H1 (cell line): ENCODE data around the gene SEC24C. TPM values are rescaled to one million over a fixed set of nuclear protein-coding genes. Genes with fewer than 3 reads are reported as not detected.
A peak's percentile ranks its signal among the peaks of the same experiment; 100 is the strongest.

Experiments used
- CTCF ChIA-PET: fragments of 300-600 bp; sonication (Branson Sonifier 250); formaldehyde crosslinking; loops from one replicate; lab custom pipeline; 2021; ENCODE audit not compliant: partially characterized antibody; lab: Charles Lee
- POLR2A ChIA-PET: fragments of 300-600 bp; sonication (Branson Sonifier 250); formaldehyde crosslinking; loops from one replicate; lab custom pipeline; 2021; ENCODE audit warnings: inconsistent platforms; ENCODE audit not compliant: partially characterized antibody; lab: Charles Lee
- DNase-seq, 2 experiments: peaks; one replicate each; pipeline versions ENCODE4 v3.0.0 to v3.0.0-alpha.2; 2010 to 2022; ENCODE audit warnings: low spot score in 2 of 2, low read depth in 1 of 2, mixed read lengths in 1 of 2
- FAIRE-seq: peaks from 2 replicates; lab custom pipeline; 2011; peaks lifted over from hg19 to GRCh38; lab: Jason Lieb, UNC
- H2AFZ ChIP-seq: 2 replicates; pipeline ENCODE4 v1.8.1; 2012; ENCODE audit warnings: low read length, inconsistent platforms
- H2AK5ac ChIP-seq: 2 replicates; pipeline ENCODE4 v1.6.1; 2013; ENCODE audit warnings: low read depth, low read length
- H2BK120ac ChIP-seq: replicated peaks from 2 replicates; pipeline ENCODE3; 2013; ENCODE audit warnings: low read depth, low read length, inconsistent platforms
- H2BK12ac ChIP-seq: 2 replicates; pipeline ENCODE4 v1.6.1; 2013; ENCODE audit warnings: low read depth, low read length
- H2BK15ac ChIP-seq: 2 replicates; pipeline ENCODE4 v1.6.1; 2013; ENCODE audit warnings: low read length
- H2BK20ac ChIP-seq: 2 replicates; pipeline ENCODE4 v1.6.1; 2013; ENCODE audit warnings: low read length
- H2BK5ac ChIP-seq: 2 replicates; pipeline ENCODE4 v1.6.1; 2013; ENCODE audit warnings: low read depth, low read length
- H3K14ac ChIP-seq: 2 replicates; pipeline ENCODE4 v1.6.1; 2013; ENCODE audit warnings: inconsistent platforms; ENCODE audit not compliant: insufficient read length
- H3K18ac ChIP-seq: 2 replicates; pipeline ENCODE4 v1.6.1; 2013; ENCODE audit warnings: low read length; ENCODE audit errors: extremely low read depth
- H3K23ac ChIP-seq: 2 replicates; pipeline ENCODE4 v1.6.1; 2013; ENCODE audit warnings: inconsistent platforms; ENCODE audit not compliant: insufficient read length
- H3K23me2 ChIP-seq: 2 replicates; pipeline ENCODE4 v1.6.1; 2013; ENCODE audit warnings: low read depth, low read length
- H3K27ac ChIP-seq: 2 replicates; pipeline ENCODE4 v1.6.1; 2011; ENCODE audit warnings: low read depth, low read length, inconsistent platforms
- H3K27me3 ChIP-seq, 4 experiments: replicated peaks in 1 of 4; 1 replicate in 1 of 4; 2 replicates in 3 of 4; pipeline versions ENCODE4 v1.6.1 to v1.8.1; 2011 to 2013; ENCODE audit warnings: low read length in 3 of 4, mild to moderate bottlenecking in 3 of 4, inconsistent platforms in 2 of 4, mixed read lengths in 2 of 4, moderate library complexity in 1 of 4; ENCODE audit not compliant: control insufficient read depth in 3 of 4, insufficient read depth in 3 of 4; ENCODE audit errors: extremely low read depth in 1 of 4
- H3K36me3 ChIP-seq, 4 experiments: 2 replicates each; pipeline versions ENCODE4 v1.6.1 to v1.8.1; 2011 to 2013; ENCODE audit warnings: mild to moderate bottlenecking in 4 of 4, low read length in 3 of 4, moderate library complexity in 2 of 4, control low read depth in 1 of 4, inconsistent platforms in 1 of 4; ENCODE audit not compliant: insufficient read depth in 4 of 4, control insufficient read depth in 2 of 4
- H3K4ac ChIP-seq: replicated peaks from 2 replicates; pipeline ENCODE3; 2013; ENCODE audit warnings: low read length, low read depth, mixed read lengths, inconsistent platforms; ENCODE audit not compliant: insufficient read length
- H3K4me1 ChIP-seq, 4 experiments: replicated peaks in 1 of 4; 1 replicate in 1 of 4; 2 replicates in 3 of 4; pipeline versions ENCODE4 v1.6.1 to v1.8.1; 2011 to 2013; ENCODE audit warnings: low read length in 3 of 4, inconsistent platforms in 2 of 4, mixed read lengths in 1 of 4; ENCODE audit not compliant: insufficient read depth in 4 of 4, control insufficient read depth in 3 of 4
- H3K4me2 ChIP-seq, 2 experiments: 2 replicates each; pipeline versions ENCODE4 v1.6.1 to v1.8.1; 2011 to 2013; ENCODE audit warnings: low read depth in 2 of 2, low read length in 2 of 2, control low read depth in 1 of 2, inconsistent platforms in 1 of 2, mild to moderate bottlenecking in 1 of 2; ENCODE audit not compliant: insufficient read depth in 1 of 2
- H3K4me3 ChIP-seq, 4 experiments: fragments of 200-600, 300-600 bp in 1 of 4; sonication (generic), shearing (Covaris generic), sonication (Bioruptor Twin) in 1 of 4; 2 replicates each; pipeline versions ENCODE4 v1.5.1 to v1.8.1; 2011 to 2016; ENCODE audit warnings: low read length in 4 of 4, low read depth in 3 of 4, control low read depth in 2 of 4, inconsistent platforms in 2 of 4, mild to moderate bottlenecking in 2 of 4, mixed read lengths in 1 of 4, moderate library complexity in 1 of 4; ENCODE audit not compliant: insufficient read depth in 2 of 4; ENCODE audit errors: extremely low read depth in 1 of 4
- H3K56ac ChIP-seq: replicated peaks from 2 replicates; pipeline ENCODE3; 2013; ENCODE audit warnings: low read depth, mild to moderate bottlenecking, mixed read lengths, low read length, inconsistent platforms; ENCODE audit not compliant: insufficient read length
- H3K79me1 ChIP-seq: 2 replicates; pipeline ENCODE4 v1.6.1; 2013; ENCODE audit warnings: low read depth, low read length, control low read depth
- H3K79me2 ChIP-seq, 2 experiments: 2 replicates each; pipeline versions ENCODE4 v1.6.1 to v1.8.1; 2012 to 2013; ENCODE audit warnings: low read length in 2 of 2, mild to moderate bottlenecking in 2 of 2, inconsistent platforms in 1 of 2; ENCODE audit not compliant: insufficient read depth in 2 of 2, control insufficient read depth in 1 of 2
- H3K9ac ChIP-seq, 4 experiments: replicated peaks in 1 of 4; 1 replicate in 1 of 4; 2 replicates in 3 of 4; pipeline versions ENCODE4 v1.6.1 to v1.8.1; 2011 to 2013; ENCODE audit warnings: low read depth in 3 of 4, low read length in 3 of 4, control low read depth in 2 of 4, mild to moderate bottlenecking in 2 of 4, moderate library complexity in 2 of 4, inconsistent platforms in 1 of 4; ENCODE audit errors: extremely low read depth in 1 of 4
- H3K9me3 ChIP-seq, 2 experiments: 2 replicates each; pipeline versions ENCODE4 v1.6.1 to v1.8.1; 2012 to 2013; ENCODE audit warnings: mild to moderate bottlenecking in 2 of 2, moderate library complexity in 2 of 2, control low read depth in 1 of 2, inconsistent platforms in 1 of 2, low read depth in 1 of 2, low read length in 1 of 2, mixed read lengths in 1 of 2; ENCODE audit not compliant: insufficient read depth in 2 of 2
- H4K20me1 ChIP-seq, 2 experiments: replicated peaks in 1 of 2; 2 replicates each; pipeline versions ENCODE3 to v1.8.1; 2011 to 2013; ENCODE audit warnings: inconsistent platforms in 2 of 2, low read length in 2 of 2, mild to moderate bottlenecking in 1 of 2; ENCODE audit not compliant: insufficient read depth in 2 of 2, control insufficient read depth in 1 of 2
- H4K5ac ChIP-seq: 2 replicates; pipeline ENCODE4 v1.6.1; 2013; ENCODE audit warnings: low read length, low read depth, mixed read lengths, inconsistent platforms; ENCODE audit not compliant: insufficient read length
- H4K8ac ChIP-seq: 2 replicates; pipeline ENCODE4 v1.8.0; 2013; ENCODE audit warnings: mild to moderate bottlenecking, moderate library complexity, low read length, inconsistent platforms; ENCODE audit not compliant: insufficient read depth; ENCODE audit errors: extremely low read depth
- H4K91ac ChIP-seq: replicated peaks from 2 replicates; pipeline ENCODE3; 2013; ENCODE audit warnings: low read length, mixed read lengths, inconsistent platforms; ENCODE audit not compliant: insufficient read length
- BACH1 ChIP-seq: IDR thresholded peaks from 2 replicates; pipeline ENCODE4 v1.6.1; 2012; ENCODE audit warnings: low read length, improper control_type of control experiment
- JUND ChIP-seq: IDR thresholded peaks from 2 replicates; pipeline ENCODE4 v1.6.1; 2011; ENCODE audit warnings: mild to moderate bottlenecking, improper control_type of control experiment, low read length
- KDM4A ChIP-seq: IDR thresholded peaks from one replicate; pipeline ENCODE4 v1.7.1; 2012; ENCODE audit warnings: low read depth, mild to moderate bottlenecking, moderate library complexity, low read length, inconsistent platforms; ENCODE audit not compliant: severe bottlenecking
- KDM5A ChIP-seq: fragments of 200-600 bp; IDR thresholded peaks from 2 replicates; pipeline ENCODE4 v1.7.1; 2012; ENCODE audit warnings: mild to moderate bottlenecking, low read length, inconsistent platforms, mixed read lengths
- MAFK ChIP-seq: IDR thresholded peaks from 2 replicates; pipeline ENCODE4 v1.6.1; 2012; ENCODE audit warnings: low read depth, mild to moderate bottlenecking, improper control_type of control experiment, low read length
- RAD21 ChIP-seq, 2 experiments: IDR thresholded peaks in 1 of 2; conservative IDR thresholded peaks in 1 of 2; 2 replicates each; pipeline ENCODE4 v1.6.1; 2011; ENCODE audit warnings: low read depth in 2 of 2, low read length in 2 of 2, improper control_type of control experiment in 1 of 2, inconsistent platforms in 1 of 2, mild to moderate bottlenecking in 1 of 2, moderate library complexity in 1 of 2
- RBBP5 ChIP-seq: IDR thresholded peaks from 2 replicates; pipeline ENCODE4 v1.7.1; 2012; ENCODE audit warnings: low read depth, mild to moderate bottlenecking, inconsistent platforms, low read length, moderate library complexity, borderline replicate concordance
- SUZ12 ChIP-seq: fragments of 200-600 bp; sonication (generic); IDR thresholded peaks from 2 replicates; pipeline ENCODE4 v1.6.1; 2012; ENCODE audit warnings: mild to moderate bottlenecking, inconsistent platforms, low read length, moderate library complexity, mixed read lengths
- TAF1 ChIP-seq: IDR thresholded peaks from 2 replicates; pipeline ENCODE4 v1.6.1; 2011; ENCODE audit warnings: mild to moderate bottlenecking, low read depth, low read length
- TAF7 ChIP-seq: optimal IDR thresholded peaks from 2 replicates; pipeline ENCODE3; 2011; ENCODE audit warnings: low read depth, mild to moderate bottlenecking, inconsistent platforms, low read length, moderate library complexity, borderline replicate concordance
- YY1 ChIP-seq: IDR thresholded peaks from 2 replicates; pipeline ENCODE4 v1.6.1; 2011; ENCODE audit warnings: low read depth, mild to moderate bottlenecking, low read length
- WGBS, 2 experiments: shearing (Covaris generic) in 1 of 2; methylation state at CpG; one replicate each; pipeline versions ENCODE4 v1.1.6 to v1.1.7; 2013 to 2015; ENCODE audit warnings: low lambda C conversion rate in 2 of 2, mixed read lengths in 2 of 2, inconsistent platforms in 1 of 2, low coverage in 1 of 2, missing lambda C conversion rate in 1 of 2; ENCODE audit not compliant: insufficient replicate concordance in 2 of 2, insufficient coverage in 1 of 2, insufficient read length in 1 of 2; ENCODE audit errors: extremely low coverage in 1 of 2, missing lambda C conversion rate in 1 of 2; 5-methylcytosine and 5-hydroxymethylcytosine counted together
- polyA plus RNA-seq, 7 experiments: library from polyadenylated mRNA; depleted of rRNA in 3 of 7; stranded (reverse) in 5 of 7; unstranded in 2 of 7; fragments of >200 nt in 5 of 7; fragments of 200-250 nt in 2 of 7; gene quantifications; 1 replicate in 5 of 7; 2 replicates in 1 of 7; 4 replicates in 1 of 7; pipeline versions ENCODE4 v1.2.1 to v1.2.3, GENCODE V29; 2011 to 2013; ENCODE audit warnings: missing spikeins in 2 of 7, mixed read lengths in 2 of 7
- total RNA-seq: library from RNA; stranded (reverse); fragmentation: NEBNext Ultra II Directional; extraction: Animal tissue kit (Norgen Biotek cat#: 25700); gene quantifications from 2 replicates; pipeline ENCODE4 v1.2.1, GENCODE V29; 2021
- TF ChIP-seq, protein P1 (sequence below): IDR thresholded peaks from 2 replicates; pipeline ENCODE4 v1.6.1; 2011; ENCODE audit warnings: low read depth, mild to moderate bottlenecking, low read length; ENCODE audit not compliant: insufficient read depth

Gene SEC24C
- total and polyA plus RNA-seq, 2 of the 8 experiments (the other 6 are each of a cell fraction or from before 2014, with no cell fraction given) = 63.2 to 67.4 TPM

DNA sequence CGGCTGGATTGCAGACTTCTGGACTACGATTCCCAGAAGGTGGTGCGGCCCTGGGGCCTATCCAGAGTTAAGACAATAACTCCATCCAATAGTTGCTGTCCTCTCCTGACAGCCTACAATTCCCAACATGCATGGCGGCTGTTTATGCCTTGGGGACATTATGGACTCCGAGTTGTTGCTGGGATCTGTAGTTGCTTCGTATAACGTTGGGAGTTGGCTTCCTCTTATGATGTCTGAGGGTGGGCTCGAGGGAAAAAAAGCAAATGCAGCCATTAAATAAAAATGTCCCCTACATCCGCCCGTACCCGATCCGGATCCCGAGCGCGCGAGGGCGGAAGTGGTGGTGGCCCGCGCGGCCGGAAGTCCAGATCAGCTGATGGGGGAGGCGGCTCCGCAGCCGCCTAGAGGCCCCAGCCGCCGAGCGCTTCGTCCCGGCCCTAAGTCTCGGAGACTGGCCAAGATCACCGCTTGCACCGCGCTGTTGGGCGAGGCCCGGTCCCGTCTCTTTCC lies 41.1 kb downstream of the SEC24C start, which contains the start of gene ZSWIM8:
TSS of gene ZSWIM8 (plus strand) at position 396 of the 510 bp plus-strand sequence. CDS start 273 bp downstream, outside the sequence.
- Histone ChIP-seq H2BK5ac (no peak within 1 kb of the TSS), H2AK5ac (no peak within 1 kb of the TSS), H4K91ac (no peak within 1 kb of the TSS), H3K9ac (peak within 1 kb of the TSS in 3 of 4 experiments; percentile 22 to 77 (median 29); a peak in 5 of 7 replicates), H3K9me3 (no peaks in the 10 kb centered on the region), H3K4me3 (peak within 1 kb of the TSS; percentile 71 to 96 (median 90)), H4K20me1 (peaks cover 3 to 14% of the 10 kb centered on the region in 2 experiments), H2BK120ac (no peak within 1 kb of the TSS), H3K79me1 (peaks cover 2% of the 10 kb centered on the region; the same call in 1 of the 2 replicates), H2BK15ac (no peak within 1 kb of the TSS), H3K4ac (no peak within 1 kb of the TSS), H2BK12ac (no peak within 1 kb of the TSS), H4K8ac (peak within 1 kb of the TSS; percentile 31; the same call in 1 of the 2 replicates), H2AFZ (peak within 1 kb of the TSS; percentile 85; the same call in 1 of the 2 replicates), H3K23ac (no peak within 1 kb of the TSS), H3K4me1 (peaks cover 2 to 4% (median 3%) of the 10 kb centered on the region in 4 experiments; a peak in 5 of 7 replicates), H3K14ac (no peak within 1 kb of the TSS), H3K4me2 (peak within 1 kb of the TSS; percentile 84 to 91), H3K27me3 (no peaks in the 10 kb centered on the region), H3K18ac (0 out of 2 replicates have a peak within 1 kb of the TSS, but pooled peaks have one; percentile 26), H3K23me2 (peaks cover 9% of the 10 kb centered on the region), H3K27ac (no peak within 1 kb of the TSS), H3K79me2 (peaks cover 6 to 40% of the 10 kb centered on the region in 2 experiments; a peak in 3 of 4 replicates), H3K56ac (no peak within 1 kb of the TSS), H3K36me3 (peaks cover 0 to 6% (median 4%) of the 10 kb centered on the region in 4 experiments; a peak in 5 of 8 replicates), H2BK20ac (no peak within 1 kb of the TSS), H4K5ac (peak within 1 kb of the TSS; percentile 41)
- WGBS, 2 experiments = 1% methylated on average over 24 of the region's 36 CpGs; no CpG with 5 or more reads in 1 of the 2 experiments
- ChIA-PET POLR2A (interaction anchor here (0.9 to 6.3 kb wide), 6 partner anchors 8 to 42 kb away, joined by 3 to 79 read pairs (median 7); partner anchors contain the start of gene SEC24C), CTCF (interaction anchor here (1.6 to 2.2 kb wide), 4 partner anchors 13 to 24 kb away, joined by 4 to 13 read pairs (median 6); a partner anchor contains a TSS)
- DNase-seq = peak; percentile 51 to 82
- FAIRE-seq = peak; percentile 100
- TF ChIP-seq RBBP5 = peak; percentile 90
- no peak for TF ChIP-seq TAF7
- peak; percentile 93 for TF ChIP-seq BACH1
- TF ChIP-seq, protein P1, sequence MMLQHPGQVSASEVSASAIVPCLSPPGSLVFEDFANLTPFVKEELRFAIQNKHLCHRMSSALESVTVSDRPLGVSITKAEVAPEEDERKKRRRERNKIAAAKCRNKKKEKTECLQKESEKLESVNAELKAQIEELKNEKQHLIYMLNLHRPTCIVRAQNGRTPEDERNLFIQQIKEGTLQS = no peak
- TF ChIP-seq MAFK = no peak
- no peak for TF ChIP-seq SUZ12
- no peak for TF ChIP-seq JUND
- peak; percentile 86 for TF ChIP-seq KDM5A
- TF ChIP-seq TAF1 = peak; percentile 51; the same call in 1 of the 2 replicates
- no peak for TF ChIP-seq RAD21 (IDR thresholded peaks at IDR 0.05 in 1 of 2, conservative IDR thresholded peaks at IDR 0.05 in 1 of 2; ENCODE audit: low read depth in 2 of 2, low read length in 2 of 2)
- no peak for TF ChIP-seq KDM4A
- peak; percentile 88 for TF ChIP-seq YY1
